K562 (cell line): ENCODE data around the gene KCTD19. TPM values are rescaled to one million over a fixed set of nuclear protein-coding genes. Genes with fewer than 3 reads are reported as not detected.

Experiments
- EWSR1 ChIP-seq: fragments of 450-650 bp; IDR thresholded peaks from 2 replicates; pipeline ENCODE4 v1.6.1; 2018; ENCODE audit warnings: borderline replicate concordance, mild to moderate bottlenecking, low read depth, moderate library complexity; ENCODE audit not compliant: partially characterized antibody
- JUN ChIP-seq, 2 experiments: sonication (generic) in 1 of 2; formaldehyde crosslinking in 1 of 2; IDR thresholded peaks; 2 replicates each; pipeline versions ENCODE4 v1.6.1 to v1.8.0; 2012 to 2022; ENCODE audit warnings: borderline replicate concordance in 2 of 2, mild to moderate bottlenecking in 2 of 2, improper control_type of control experiment in 1 of 2, low read depth in 1 of 2, low read length in 1 of 2, missing genetic modification reagents in 1 of 2
- JUND ChIP-seq, 2 experiments: IDR thresholded peaks; 2 replicates in 1 of 2; 3 replicates in 1 of 2; pipeline ENCODE4 v1.6.1; 2011; ENCODE audit warnings: borderline replicate concordance in 2 of 2, low read depth in 2 of 2, low read length in 2 of 2, improper control_type of control experiment in 1 of 2, missing biosample characterization in 1 of 2, missing genetic modification characterization in 1 of 2, missing genetic modification reagents in 1 of 2
- KDM2B ChIP-seq: fragments of 250-450 bp; sonication (Bioruptor Pico); IDR thresholded peaks from 2 replicates; pipeline ENCODE4 v1.8.0; 2021; ENCODE audit warnings: mild to moderate bottlenecking, moderate library complexity
- MXD1 ChIP-seq: fragments of 250-450 bp; sonication (Bioruptor Pico); IDR thresholded peaks from 2 replicates; pipeline ENCODE4 v1.8.0; 2021; ENCODE audit warnings: borderline replicate concordance, mild to moderate bottlenecking, moderate library complexity; ENCODE audit not compliant: poor library complexity, severe bottlenecking
- MYC ChIP-seq, 2 experiments: fragments of 250-450 bp in 1 of 2; sonication (Bioruptor Pico) in 1 of 2; IDR thresholded peaks; 2 replicates each; pipeline versions ENCODE4 v1.5.1 to v1.6.1; 2012 to 2021; ENCODE audit warnings: low read depth in 2 of 2, borderline replicate concordance in 1 of 2, improper control_type of control experiment in 1 of 2, low read length in 1 of 2, mild to moderate bottlenecking in 1 of 2, moderate library complexity in 1 of 2
- RAD21 ChIP-seq, 2 experiments: fragments of 250-450 bp in 1 of 2; fragments of 450-650 bp in 1 of 2; sonication (Bioruptor Pico) in 1 of 2; formaldehyde crosslinking in 1 of 2; IDR thresholded peaks in 1 of 2; conservative IDR thresholded peaks in 1 of 2; 2 replicates each; pipeline versions ENCODE4 v1.4.0 to v1.8.0; 2020 to 2022; ENCODE audit warnings: mild to moderate bottlenecking in 2 of 2, moderate library complexity in 1 of 2
- RB1 ChIP-seq: fragments of 450-650 bp; IDR thresholded peaks from 2 replicates; pipeline ENCODE4 v1.6.1; 2017; ENCODE audit warnings: low read depth, mild to moderate bottlenecking
- RBFOX2 ChIP-seq: fragments of 200-400 bp; formaldehyde crosslinking; IDR thresholded peaks from 2 replicates; pipeline ENCODE4 v1.6.1; 2017; ENCODE audit warnings: low read depth, mild to moderate bottlenecking, low read length, moderate library complexity
- SIN3A ChIP-seq, 2 experiments: fragments of 150-350 bp in 1 of 2; IDR thresholded peaks; 2 replicates each; pipeline ENCODE4 v1.6.1; 2011 to 2016; ENCODE audit warnings: borderline replicate concordance in 2 of 2, low read depth in 2 of 2, low read length in 2 of 2, mild to moderate bottlenecking in 2 of 2, moderate library complexity in 2 of 2; ENCODE audit not compliant: control insufficient read depth in 1 of 2
- SMARCB1 ChIP-seq: IDR thresholded peaks from 2 replicates; pipeline ENCODE4 v1.6.1; 2011; ENCODE audit warnings: improper control_type of control experiment, low read depth; ENCODE audit not compliant: insufficient read length
- TCFL5 ChIP-seq: fragments of 250-450 bp; sonication (Bioruptor Pico); conservative IDR thresholded peaks from 2 replicates; pipeline ENCODE4 v1.6.1; 2021; ENCODE audit warnings: mild to moderate bottlenecking, moderate library complexity, matching md5 sums
- polyA plus RNA-seq, 8 experiments: library from polyadenylated mRNA; depleted of rRNA in 4 of 8; stranded (reverse) in 5 of 8; unstranded in 3 of 8; fragments of >200 nt; fragmentation: Nextera tagmentation in 2 of 8; fragmentation: Illumina TruSeq in 1 of 8; extraction: Ambion mirVana in 2 of 8; extraction: Trizol in 1 of 8; gene quantifications; 2 replicates each; pipeline versions ENCODE4 v1.2.1 to v1.2.3, GENCODE V29; 2011 to 2014; ENCODE audit warnings: inconsistent platforms in 1 of 8, missing spikeins in 1 of 8
- total RNA-seq, 7 experiments: library from RNA; depleted of rRNA in 6 of 7; stranded (reverse); fragments of >200 nt in 6 of 7; fragmentation: Illumina TruSeq in 2 of 7; extraction: Trizol in 2 of 7; gene quantifications; 2 replicates each; pipeline versions ENCODE4 v1.2.1 to v1.2.3, GENCODE V29; 2011 to 2021; ENCODE audit warnings: low replicate concordance in 1 of 7
- TF ChIP-seq, protein P1 (sequence below): fragments of 250-450 bp; sonication (Bioruptor Pico); IDR thresholded peaks from 2 replicates; pipeline ENCODE4 v1.8.0; 2021; ENCODE audit warnings: mild to moderate bottlenecking, moderate library complexity

Gene KCTD19
- total and polyA plus RNA-seq, 9 of the 15 experiments (the other 6 are each of a cell fraction or from before 2014, with no cell fraction given): 0.03 to 0.91 (median 0.22) TPM; not detected in 2

DNA sequence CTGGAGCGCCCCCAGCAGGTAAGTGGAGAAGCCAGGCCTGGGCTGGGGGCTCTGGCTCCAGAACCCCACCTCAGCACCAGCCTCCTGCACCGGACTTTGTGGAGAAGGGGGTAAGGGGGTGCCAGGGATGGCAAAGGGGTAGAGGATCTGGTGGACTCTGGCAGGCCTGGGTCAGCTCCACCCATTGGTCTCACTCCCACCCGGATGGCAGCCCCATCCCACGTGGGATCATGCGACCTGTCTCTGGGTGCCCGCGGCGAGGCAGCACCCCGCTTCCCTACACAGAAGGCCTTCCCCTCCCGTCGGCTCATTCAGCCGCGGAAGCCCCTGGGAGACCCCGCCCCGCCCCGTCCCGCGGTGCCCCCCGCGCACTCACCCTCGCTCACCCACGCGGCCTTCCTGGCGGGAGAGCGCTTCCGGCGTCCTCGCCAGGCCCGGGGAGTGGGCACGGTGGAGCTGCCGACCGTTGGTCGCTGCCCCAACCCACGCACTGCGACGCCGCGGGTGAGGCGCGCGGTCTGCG is 47.7 kb downstream of the KCTD19 start (continued):
- TF ChIP-seq, protein P1, sequence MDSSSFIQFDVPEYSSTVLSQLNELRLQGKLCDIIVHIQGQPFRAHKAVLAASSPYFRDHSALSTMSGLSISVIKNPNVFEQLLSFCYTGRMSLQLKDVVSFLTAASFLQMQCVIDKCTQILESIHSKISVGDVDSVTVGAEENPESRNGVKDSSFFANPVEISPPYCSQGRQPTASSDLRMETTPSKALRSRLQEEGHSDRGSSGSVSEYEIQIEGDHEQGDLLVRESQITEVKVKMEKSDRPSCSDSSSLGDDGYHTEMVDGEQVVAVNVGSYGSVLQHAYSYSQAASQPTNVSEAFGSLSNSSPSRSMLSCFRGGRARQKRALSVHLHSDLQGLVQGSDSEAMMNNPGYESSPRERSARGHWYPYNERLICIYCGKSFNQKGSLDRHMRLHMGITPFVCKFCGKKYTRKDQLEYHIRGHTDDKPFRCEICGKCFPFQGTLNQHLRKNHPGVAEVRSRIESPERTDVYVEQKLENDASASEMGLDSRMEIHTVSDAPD (CRISPR knock-in tag): no peak
- TF ChIP-seq EWSR1 (no peak), TCFL5 (no peak), MYC (IDR thresholded peaks at IDR 0.05; ENCODE audit: low read depth, low read length) (peak; percentile 63), MYC (CRISPR knock-in tag; IDR thresholded peaks at IDR 0.05; ENCODE audit: borderline replicate concordance, low read depth) (peak; percentile 86; the same call in 1 of the 2 replicates), JUN (IDR thresholded peaks at IDR 0.05; ENCODE audit: borderline replicate concordance, low read depth, low read length) (no peak; the same call in 1 of the 2 replicates), JUN (CRISPR knock-in tag; IDR thresholded peaks at IDR 0.05; ENCODE audit: borderline replicate concordance) (peak; percentile 59; the same call in 1 of the 2 replicates), MXD1 (CRISPR knock-in tag) (peak; percentile 13), JUND (IDR thresholded peaks at IDR 0.05; ENCODE audit: borderline replicate concordance, low read depth, low read length) (0 out of 2 replicates have a peak, but pooled peaks have one; percentile 5), JUND (tag; IDR thresholded peaks at IDR 0.05; ENCODE audit: borderline replicate concordance, low read depth, low read length) (no peak), RBFOX2 (peak; percentile 55; the same call in 1 of the 2 replicates), RAD21 (CRISPR knock-in tag; conservative IDR thresholded peaks at IDR 0.05 in 1 of 2, IDR thresholded peaks at IDR 0.05 in 1 of 2) (peak; percentile 70 to 85; a peak in 3 of 4 replicates), SMARCB1 (no peak), KDM2B (CRISPR knock-in tag) (no peak), SIN3A (IDR thresholded peaks at IDR 0.05; ENCODE audit: borderline replicate concordance in 2 of 2, control insufficient read depth in 1 of 2, low read depth in 2 of 2, low read length in 2 of 2) (peak in 1 of 2 experiments; percentile 25; a peak in 1 of 4 replicates), RB1 (0 out of 2 replicates have a peak, but pooled peaks have one; percentile 18)
